ENCODE results near the gene DICER1.

DNA sequence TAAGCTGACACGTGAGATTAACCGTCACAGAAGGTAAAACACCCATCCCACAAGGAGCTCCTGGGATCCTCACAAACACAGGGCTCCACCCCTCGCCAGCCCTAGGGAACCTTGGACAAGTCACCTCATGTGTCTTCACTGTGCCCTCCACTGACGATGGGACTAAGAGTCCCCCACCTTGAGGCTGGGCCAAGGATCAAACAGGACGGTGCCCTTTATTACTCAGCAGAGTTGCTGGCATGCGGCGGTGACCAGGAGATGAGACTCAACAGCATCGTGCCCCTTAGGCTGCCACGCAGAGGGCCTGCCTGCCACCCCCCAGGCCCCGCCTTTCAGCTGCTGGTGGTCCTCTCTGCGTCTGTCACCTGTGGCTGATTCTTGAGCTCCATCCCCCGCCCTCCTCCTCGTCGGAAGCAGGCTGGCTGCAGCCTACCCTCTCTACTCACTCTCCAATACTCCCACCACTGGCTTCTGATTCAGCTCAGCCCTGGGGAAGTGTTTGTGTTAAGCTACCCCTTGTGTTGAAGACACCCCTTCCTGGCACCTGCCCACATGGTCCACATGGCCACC is 105.2 kb downstream of the DICER1 start:
- TF ChIP-seq CTCF (IDR thresholded peaks at IDR 0.05) (no peak), ZFX (IDR thresholded peaks at IDR 0.05; ENCODE audit: borderline replicate concordance) (no peak)
